GM04504 (cell line): ENCODE data around the gene SCAI.
"Not testable (repeated sequence)": the region's sequence is repeated elsewhere in the genome, so short reads cannot be mapped to it uniquely, and the experiment has no call there.

Experiments used
- DNase-seq: peaks from one replicate; pipeline ENCODE4 v3.0.0-alpha.2; 2012; ENCODE audit warnings: low read depth

The SCAI gene

GRCh38 chr9:125028041-125028440 lies 115.3 kb downstream of the SCAI start:
- DNase-seq, result no peak

- DNase-seq, result no peak
Observed at GRCh38 chr9:125024917-125025316, 118.4 kb downstream of the SCAI start.

- DNase-seq, result no peak
Observed at GRCh38 chr9:125021069-125021468, 122.3 kb downstream of the SCAI start.

GRCh38 chr9:125015655-125016054 lies 127.7 kb downstream of the SCAI start:
- not testable (repeated sequence) for DNase-seq

GRCh38 chr9:125012013-125012412 lies 131.3 kb downstream of the SCAI start:
- not testable (repeated sequence) for DNase-seq

- DNase-seq, result no peak
Observed at GRCh38 chr9:125008599-125008998, 134.7 kb downstream of the SCAI start.

GRCh38 chr9:125003332-125003731 lies 140.0 kb downstream of the SCAI start:
- DNase-seq, result no peak

GRCh38 chr9:124983698-124984097 lies 159.6 kb downstream of the SCAI start:
- no peak for DNase-seq

GRCh38 chr9:124980431-124980830 lies 162.9 kb downstream of the SCAI start:
- DNase-seq, result no peak

- no peak for DNase-seq
Observed at GRCh38 chr9:124975131-124975530, 168.2 kb downstream of the SCAI start.

- no peak for DNase-seq
Observed at GRCh38 chr9:124973807-124974206, 169.5 kb downstream of the SCAI start.

- DNase-seq, result no peak
Observed at GRCh38 chr9:124972241-124972770, 171.0 kb downstream of the SCAI start.

GRCh38 chr9:124969401-124969800 lies 173.9 kb downstream of the SCAI start:
- DNase-seq, result no peak

- DNase-seq, result no peak
Observed at GRCh38 chr9:124968238-124968637, 175.1 kb downstream of the SCAI start.

GRCh38 chr9:124965775-124966568 lies 177.4 kb downstream of the SCAI start:
- peak; percentile 28 for DNase-seq

- no peak for DNase-seq
Observed at GRCh38 chr9:124964604-124965003, 178.7 kb downstream of the SCAI start.

- no peak for DNase-seq
Observed at GRCh38 chr9:124964056-124964455, 179.3 kb downstream of the SCAI start.

- no peak for DNase-seq
Observed at GRCh38 chr9:124960409-124960752, 182.9 kb downstream of the SCAI start.

GRCh38 chr9:124959671-124960408 lies 183.5 kb downstream of the SCAI start:
- not testable (repeated sequence) for DNase-seq

GRCh38 chr9:124954255-124954654 lies 189.1 kb downstream of the SCAI start:
- DNase-seq, result no peak

- no peak for DNase-seq
Observed at GRCh38 chr9:124950050-124950718, 193.1 kb downstream of the SCAI start.

GRCh38 chr9:124949387-124949786 lies 193.9 kb downstream of the SCAI start:
- DNase-seq, result no peak
